Progenitor cell of endocrine pancreas (in vitro differentiated cells): ENCODE measurements around the gene FBLN1. TPM values are rescaled to one million over a fixed set of nuclear protein-coding genes. Genes with fewer than 3 reads are reported as not detected.
A peak's percentile ranks its signal among the peaks of the same experiment; 100 is the strongest.

Experiments used
- DNase-seq: peaks from one replicate; pipeline ENCODE4 v3.0.0; 2021; ENCODE audit warnings: low spot score; ENCODE audit not compliant: unreplicated experiment
- H3K27ac Mint-ChIP-seq: 2 replicates; pipeline ENCODE4 v1.8.0; 2021; ENCODE audit warnings: mild to moderate bottlenecking, moderate library complexity, mixed read lengths
- H3K27me3 Mint-ChIP-seq: 2 replicates; pipeline ENCODE4 v1.8.0; 2021; ENCODE audit warnings: mixed read lengths
- H3K36me3 Mint-ChIP-seq: 2 replicates; pipeline ENCODE4 v1.8.0; 2022; ENCODE audit warnings: mixed read lengths; ENCODE audit not compliant: insufficient read depth
- H3K4me1 Mint-ChIP-seq: 2 replicates; pipeline ENCODE4 v1.8.0; 2021; ENCODE audit warnings: low read depth, mixed read lengths
- H3K4me3 Mint-ChIP-seq: 2 replicates; pipeline ENCODE4 v1.8.0; 2021; ENCODE audit warnings: low read depth, mild to moderate bottlenecking, moderate library complexity, mixed read lengths
- H3K9me3 Mint-ChIP-seq: 2 replicates; pipeline ENCODE4 v1.8.0; 2021; ENCODE audit warnings: low read depth, mixed read lengths
- CTCF ChIP-seq: fragments of 200-600 bp; sonication (generic); IDR thresholded peaks from one replicate; pipeline ENCODE4 v1.5.0; 2021; ENCODE audit warnings: antibody characterized with exemption, mild to moderate bottlenecking; ENCODE audit not compliant: unreplicated experiment
- total RNA-seq: library from RNA; stranded (reverse); gene quantifications from 2 replicates; pipeline ENCODE4 v1.2.1, GENCODE V29; 2021

Gene FBLN1
- total RNA-seq, 1 donor from 2014 or later: 258 TPM

GRCh38 chr22:45644714-45645113 lies 142.0 kb downstream of the FBLN1 start:
- Mint-ChIP-seq H3K4me1 (peaks cover 4% of the 10 kb centered on the region), H3K27me3 (peaks cover 61% of the 10 kb centered on the region), H3K27ac (no peak overlapping the region), H3K4me3 (no peak overlapping the region), H3K9me3 (no peaks in the 10 kb centered on the region), H3K36me3 (no peaks in the 10 kb centered on the region)
- DNase-seq: no peak
- TF ChIP-seq CTCF: no peak

GRCh38 chr22:45645150-45645525 lies 142.5 kb downstream of the FBLN1 start:
- Mint-ChIP-seq H3K27me3 (peaks cover 60% of the 10 kb centered on the region), H3K4me1 (peaks cover 4% of the 10 kb centered on the region), H3K4me3 (peak overlapping the region; percentile 29), H3K36me3 (no peaks in the 10 kb centered on the region), H3K9me3 (no peaks in the 10 kb centered on the region), H3K27ac (no peak overlapping the region)
- no peak for DNase-seq
- TF ChIP-seq CTCF: no peak

- Mint-ChIP-seq H3K36me3 (no peaks in the 10 kb centered on the region), H3K9me3 (no peaks in the 10 kb centered on the region), H3K27ac (peak overlapping the region; percentile 6), H3K4me1 (peaks cover 4% of the 10 kb centered on the region), H3K4me3 (peak overlapping the region; percentile 40), H3K27me3 (peaks cover 62% of the 10 kb centered on the region)
- peak; percentile 95 for TF ChIP-seq CTCF
- DNase-seq: peak; percentile 86
These were observed 143.1 kb downstream of the FBLN1 start for GRCh38 chr22:45645526-45646414.

- H3K27ac Mint-ChIP-seq: no peak overlapping the region
- no peaks in the 10 kb centered on the region for H3K36me3 Mint-ChIP-seq
- DNase-seq: no peak
- H3K4me1 Mint-ChIP-seq: peaks cover 4% of the 10 kb centered on the region
- peaks cover 56% of the 10 kb centered on the region for H3K27me3 Mint-ChIP-seq
- no peak overlapping the region for H3K4me3 Mint-ChIP-seq
- H3K9me3 Mint-ChIP-seq: no peaks in the 10 kb centered on the region
- no peak for TF ChIP-seq CTCF
These were observed 145.0 kb downstream of the FBLN1 start for GRCh38 chr22:45647532-45648225.

- Mint-ChIP-seq H3K9me3 (no peaks in the 10 kb centered on the region), H3K27ac (no peak overlapping the region), H3K4me3 (no peak overlapping the region), H3K36me3 (no peaks in the 10 kb centered on the region), H3K4me1 (peaks cover 9% of the 10 kb centered on the region), H3K27me3 (peaks cover 57% of the 10 kb centered on the region)
- DNase-seq: no peak
- no peak for TF ChIP-seq CTCF
These were observed 145.8 kb downstream of the FBLN1 start for GRCh38 chr22:45648301-45649117.
